Germinal center (tissue), 1 donor: ENCODE measurements around the gene XIAP.
"Not testable (repeated sequence)": the region's sequence is repeated elsewhere in the genome, so short reads cannot be mapped to it uniquely, and the experiment has no call there.

Experiments
- DNase-seq: peaks from one replicate; pipeline ENCODE4 v3.0.0; 2012; ENCODE audit warnings: mixed read lengths, low spot score

XIAP gene

DNA sequence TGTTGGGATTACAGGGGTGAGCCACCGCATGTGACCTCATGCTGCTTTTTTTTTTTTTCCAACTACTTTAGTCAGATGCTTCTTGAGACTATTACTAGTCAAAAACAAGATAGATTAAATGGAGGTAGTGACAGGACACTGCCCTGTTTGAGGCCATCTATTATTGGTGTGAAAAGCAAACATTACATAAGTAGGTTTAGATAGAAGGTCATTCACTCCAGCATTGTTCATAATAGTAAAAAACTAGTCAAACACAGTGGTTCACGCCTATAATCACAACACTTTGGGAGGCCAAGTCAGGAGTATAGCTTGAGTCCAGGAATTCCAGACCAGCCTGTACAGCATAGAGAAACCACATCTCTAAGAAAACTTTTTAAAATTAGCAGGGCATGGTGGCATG, 16.3 kb downstream of the XIAP start:
- DNase-seq: no peak

DNA sequence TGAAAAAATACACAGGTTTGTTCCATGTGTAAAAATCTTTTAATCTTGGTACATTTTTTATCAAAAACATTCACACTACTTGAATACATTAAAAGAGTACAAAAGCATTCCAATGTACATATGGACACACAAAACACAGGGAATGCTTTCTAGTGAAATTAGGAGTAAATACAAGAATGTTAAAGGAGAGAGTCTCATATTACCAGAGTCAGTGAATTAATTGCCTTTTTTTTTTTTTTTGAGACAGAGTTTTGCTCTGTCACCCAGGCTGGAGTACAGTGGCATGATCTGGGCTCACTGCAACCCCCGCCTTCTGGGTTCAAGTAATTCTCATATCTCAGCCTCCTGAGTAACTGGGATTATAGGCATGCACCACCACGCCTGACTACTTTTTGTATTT, 17.0 kb downstream of the XIAP start:
- no peak for DNase-seq

DNA sequence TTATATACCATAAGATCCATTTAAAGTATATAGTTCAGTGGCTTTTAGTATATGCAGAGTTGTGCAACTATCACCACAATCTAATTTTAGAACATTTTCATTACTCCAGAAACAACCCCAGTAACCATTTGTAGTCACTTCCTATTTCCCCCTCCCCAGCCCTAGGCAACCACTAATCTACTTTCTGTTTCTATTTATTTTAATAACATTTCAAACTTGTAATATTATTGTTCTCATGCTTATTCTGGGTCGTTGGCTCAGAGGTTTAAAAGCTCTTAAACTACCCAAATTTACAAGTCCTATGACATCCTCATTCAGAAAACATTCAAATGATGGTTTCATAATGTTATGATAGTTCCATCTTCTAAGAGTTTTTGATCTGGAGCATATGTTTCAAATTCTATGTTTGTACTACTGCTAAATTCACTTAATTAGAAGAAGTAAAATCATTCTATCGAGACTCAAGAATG, 18.4 kb downstream of the XIAP start:
- peak; percentile 12 for DNase-seq

DNA sequence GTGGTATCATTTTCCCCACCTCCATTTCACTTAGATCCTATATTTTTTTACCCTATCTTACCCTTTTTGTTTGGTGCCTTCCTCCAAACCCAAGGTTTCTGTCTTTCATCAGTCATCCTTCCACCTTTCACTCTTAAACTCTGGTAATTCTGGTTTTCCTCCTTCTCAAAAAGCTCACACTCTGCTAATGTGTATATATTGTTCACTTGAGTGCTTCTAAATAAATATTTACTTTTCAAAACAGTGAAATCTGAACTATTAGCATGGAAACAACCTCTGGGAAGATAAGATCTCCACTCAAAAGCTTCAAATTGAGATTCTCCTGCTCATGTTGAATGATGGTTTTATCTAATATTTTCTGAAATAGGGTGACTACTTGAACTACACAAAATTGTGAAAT, 21.5 kb downstream of the XIAP start:
- no peak for DNase-seq

DNA sequence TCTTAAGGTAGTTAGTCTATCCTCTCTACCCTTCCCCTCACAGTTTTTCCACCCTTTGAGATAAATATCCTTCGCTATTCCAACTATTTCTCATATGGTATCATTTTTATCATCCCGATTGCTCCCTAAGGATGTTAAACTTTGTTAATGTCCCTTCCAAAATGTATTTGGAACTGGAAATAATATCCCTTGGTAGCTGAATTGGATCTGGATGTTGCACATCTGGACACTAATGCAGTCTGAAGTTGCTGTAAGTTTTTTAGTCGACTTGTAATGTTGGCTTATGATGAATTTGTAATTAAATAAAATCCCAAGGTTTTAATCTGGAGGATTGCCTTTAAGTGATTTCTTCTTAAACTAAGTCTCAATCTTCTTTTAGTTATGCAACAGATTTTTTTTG, 22.5 kb downstream of the XIAP start:
- DNase-seq: no peak

DNA sequence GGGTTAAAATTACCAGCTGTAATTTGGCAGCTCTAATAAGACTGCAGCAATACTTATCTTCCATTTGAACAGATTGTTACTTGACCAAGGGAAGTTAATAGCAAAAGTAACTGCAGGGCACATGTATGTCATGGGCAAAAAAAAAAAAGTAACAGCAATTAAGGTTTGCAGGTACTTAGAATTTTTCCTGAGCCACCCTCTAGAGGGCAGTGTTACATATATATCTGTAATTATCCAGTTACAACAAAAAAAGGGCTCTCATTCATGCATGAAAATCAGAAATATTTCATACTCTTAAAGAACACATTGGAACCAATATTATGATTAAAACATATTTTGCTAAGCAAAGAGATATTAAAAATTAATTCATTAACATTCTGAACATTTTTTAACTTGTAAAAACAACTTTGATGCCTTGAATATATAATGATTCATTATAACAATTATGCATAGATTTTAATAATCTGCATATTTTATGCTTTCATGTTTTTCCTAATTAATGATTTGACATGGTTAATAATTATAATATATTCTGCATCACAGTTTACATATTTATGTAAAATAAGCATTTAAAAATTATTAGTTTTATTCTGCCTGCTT, 25.1 kb downstream of the XIAP start:
- DNase-seq: peak; percentile 44

DNA sequence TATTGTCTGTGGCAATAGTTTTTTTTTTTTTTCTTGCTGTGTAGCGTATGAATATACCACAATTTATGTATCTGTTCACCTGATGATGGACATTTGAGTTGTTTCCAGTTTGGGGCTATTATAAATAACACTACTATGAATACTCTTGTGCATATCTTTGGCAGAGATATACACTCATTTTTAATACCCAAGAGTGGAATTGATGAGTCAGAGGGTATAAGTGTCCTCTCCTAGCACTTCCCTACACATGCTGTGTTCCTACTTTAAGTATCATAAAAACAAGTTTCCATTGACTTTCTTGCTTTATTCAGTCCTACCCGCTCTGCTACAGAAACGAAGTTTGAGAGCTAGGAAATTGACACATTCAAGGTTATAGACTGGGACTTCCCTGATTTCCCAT, 39.8 kb downstream of the XIAP start:
- DNase-seq: no peak

DNA sequence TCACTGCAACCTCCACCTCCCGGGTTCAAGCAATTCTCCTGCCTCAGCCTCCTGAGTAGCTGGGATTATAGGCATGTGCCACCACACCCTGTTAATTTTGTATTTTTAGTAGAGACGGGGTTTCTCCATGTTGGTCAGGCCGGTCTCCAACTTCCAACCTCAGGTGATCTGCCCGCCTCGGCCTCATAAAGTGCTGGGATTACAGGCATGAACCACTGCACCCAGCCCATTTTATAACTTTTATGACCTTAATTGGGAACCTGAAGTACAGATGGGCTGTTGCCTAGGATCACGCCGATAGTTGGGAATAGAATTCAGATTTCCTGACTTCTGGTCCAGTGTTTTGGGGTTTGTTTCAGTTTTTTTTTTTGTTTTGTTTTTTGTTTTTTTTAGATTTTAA, 43.4 kb downstream of the XIAP start:
- DNase-seq: not testable (repeated sequence)

DNA sequence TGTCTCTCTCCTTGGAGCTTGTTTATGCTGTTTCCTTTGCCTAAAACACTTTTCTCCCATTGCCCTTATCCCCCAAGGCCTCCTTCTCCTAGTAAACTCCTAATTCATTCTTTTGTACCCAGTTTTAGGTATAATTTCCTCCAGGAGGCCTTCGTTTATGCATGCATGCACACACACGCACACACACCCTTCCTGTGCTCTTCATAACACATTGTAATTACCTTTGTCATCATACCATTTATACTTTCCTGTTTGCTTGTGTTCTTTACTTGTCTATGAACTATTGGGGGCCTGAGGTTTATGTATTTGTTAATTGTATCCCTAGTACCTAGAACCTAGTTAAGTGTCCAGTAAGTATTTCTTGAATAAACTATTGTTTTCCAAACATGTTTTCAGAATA, 45.5 kb downstream of the XIAP start:
- DNase-seq: no peak

DNA sequence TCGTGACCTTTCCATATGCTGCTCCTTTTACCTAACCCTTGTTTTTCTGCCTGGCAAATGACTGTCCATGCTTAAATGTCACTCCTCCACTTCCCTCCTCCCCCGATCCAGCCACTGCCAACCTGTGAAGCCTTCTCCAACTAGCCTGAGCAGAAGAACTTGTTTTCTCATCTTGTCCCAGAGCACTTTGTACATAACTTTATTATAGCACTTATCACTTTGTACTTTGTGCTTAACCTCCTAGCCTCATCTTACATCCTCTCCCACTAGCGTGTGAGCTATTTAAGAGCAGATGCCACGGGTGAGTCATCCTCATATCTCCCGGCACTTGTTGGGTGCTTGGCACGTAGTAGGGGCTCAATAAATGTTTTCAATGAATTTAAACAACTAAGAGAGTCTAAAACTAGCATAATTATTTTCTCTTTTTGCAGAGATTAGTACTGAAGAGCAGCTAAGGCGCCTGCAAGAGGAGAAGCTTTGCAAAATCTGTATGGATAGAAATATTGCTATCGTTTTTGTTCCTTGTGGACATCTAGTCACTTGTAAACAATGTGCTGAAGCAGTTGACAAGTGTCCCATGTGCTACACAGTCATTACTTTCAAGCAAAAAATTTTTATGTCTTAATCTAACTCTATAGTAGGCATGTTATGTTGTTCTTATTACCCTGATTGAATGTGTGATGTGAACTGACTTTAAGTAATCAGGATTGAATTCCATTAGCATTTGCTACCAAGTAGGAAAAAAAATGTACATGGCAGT, 46.9 kb downstream of the XIAP start:
- no peak for DNase-seq

DNA sequence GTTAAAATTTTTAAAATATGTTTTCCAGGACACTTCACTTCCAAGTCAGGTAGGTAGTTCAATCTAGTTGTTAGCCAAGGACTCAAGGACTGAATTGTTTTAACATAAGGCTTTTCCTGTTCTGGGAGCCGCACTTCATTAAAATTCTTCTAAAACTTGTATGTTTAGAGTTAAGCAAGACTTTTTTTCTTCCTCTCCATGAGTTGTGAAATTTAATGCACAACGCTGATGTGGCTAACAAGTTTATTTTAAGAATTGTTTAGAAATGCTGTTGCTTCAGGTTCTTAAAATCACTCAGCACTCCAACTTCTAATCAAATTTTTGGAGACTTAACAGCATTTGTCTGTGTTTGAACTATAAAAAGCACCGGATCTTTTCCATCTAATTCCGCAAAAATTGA, 49.7 kb downstream of the XIAP start:
- no peak for DNase-seq

DNA sequence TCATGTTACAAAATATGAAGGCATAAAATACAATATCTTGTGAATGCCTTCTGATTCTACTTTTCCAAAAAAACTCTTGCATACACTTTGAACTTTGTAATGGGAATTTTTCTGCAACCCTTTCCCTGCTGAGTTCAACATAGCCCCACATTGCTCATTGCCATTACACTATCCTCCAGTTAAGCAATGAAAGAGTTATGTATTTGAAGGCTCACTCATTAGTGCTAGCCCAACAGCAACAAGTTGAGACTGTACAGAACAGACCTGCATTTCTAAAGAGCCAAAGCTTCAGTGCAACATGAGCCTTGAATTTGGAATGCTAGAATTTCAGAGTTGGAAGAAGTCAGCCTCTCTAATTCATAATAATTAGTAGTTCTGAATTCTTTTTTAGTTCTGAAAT, 57.2 kb downstream of the XIAP start:
- DNase-seq: no peak

DNA sequence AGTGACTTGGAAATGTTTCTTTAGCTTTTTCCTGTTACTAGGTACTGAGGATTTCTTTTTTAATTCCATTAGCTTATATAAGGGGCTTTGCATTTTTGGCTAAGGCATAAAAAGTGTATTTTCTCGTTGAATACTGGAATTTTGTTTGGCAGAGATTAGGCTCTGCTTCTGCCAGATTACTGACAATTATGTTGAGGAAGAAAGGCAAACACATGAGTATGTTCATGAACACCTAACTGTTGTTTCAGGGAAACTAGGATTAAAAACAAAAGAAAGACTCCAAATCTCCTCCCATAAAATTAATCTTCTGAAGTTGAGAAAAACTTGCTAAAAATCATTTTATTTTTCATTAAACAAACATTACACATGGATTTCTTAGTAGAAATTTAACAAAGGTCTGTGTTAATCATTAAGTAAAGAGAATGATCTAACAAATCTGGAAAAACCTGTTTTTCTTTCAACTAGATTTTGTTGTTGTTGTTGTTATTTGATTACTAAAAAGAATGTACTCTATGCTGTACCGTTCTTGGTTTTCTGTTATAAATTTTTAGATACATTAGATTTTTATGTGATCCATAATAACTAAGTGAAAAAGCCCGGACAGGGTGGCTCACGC, 58.4 kb downstream of the XIAP start:
- no peak for DNase-seq

DNA sequence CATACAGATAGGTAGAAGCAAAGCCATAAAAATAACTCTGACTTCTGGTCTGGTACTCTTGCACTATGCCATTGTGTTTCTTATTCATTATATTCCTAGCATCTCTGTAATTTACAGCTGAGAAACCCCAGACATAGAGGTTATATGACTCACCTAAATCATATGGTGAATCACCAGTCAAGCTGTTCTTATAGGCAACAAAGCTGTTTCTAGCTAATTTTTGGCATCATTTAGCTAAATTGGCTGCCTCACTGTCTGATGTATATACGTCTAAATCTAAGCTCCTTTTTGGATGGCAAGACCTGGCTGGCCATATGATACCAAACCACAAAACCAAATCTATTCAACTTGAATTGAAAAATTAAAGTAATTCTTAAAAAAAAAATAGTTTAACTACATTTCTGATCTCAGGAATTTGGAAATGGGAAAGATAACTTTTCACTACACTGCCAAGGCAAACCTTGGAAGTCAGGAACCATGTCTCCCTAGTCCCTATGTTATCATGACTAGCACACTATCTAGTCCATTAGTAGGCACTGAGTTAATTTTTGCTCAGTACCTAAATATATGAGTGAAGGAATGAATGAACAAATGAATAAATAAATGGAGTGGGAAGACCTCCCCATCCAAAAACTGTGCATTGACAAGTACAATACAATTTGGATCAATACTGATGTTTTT, 60.4 kb downstream of the XIAP start:
- no peak for DNase-seq

DNA sequence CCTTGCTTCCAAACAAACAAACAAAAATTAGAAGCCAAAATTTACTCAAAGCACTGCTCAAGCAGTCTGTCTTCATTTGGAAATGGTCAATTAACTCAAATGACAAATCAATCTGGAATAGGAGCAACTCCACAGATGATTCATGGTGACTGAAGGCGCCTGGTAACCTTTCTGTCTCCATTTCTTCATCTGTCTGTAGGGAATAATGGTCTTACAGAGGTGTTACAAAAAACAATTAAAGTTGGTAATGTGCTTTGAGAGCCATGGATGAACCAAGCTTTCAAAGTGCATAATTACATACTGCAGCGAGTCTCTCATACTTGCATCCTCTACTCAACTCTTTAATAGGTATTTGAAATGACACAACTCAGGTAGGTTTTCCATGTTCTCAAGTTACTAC, 63.4 kb downstream of the XIAP start:
- no peak for DNase-seq

DNA sequence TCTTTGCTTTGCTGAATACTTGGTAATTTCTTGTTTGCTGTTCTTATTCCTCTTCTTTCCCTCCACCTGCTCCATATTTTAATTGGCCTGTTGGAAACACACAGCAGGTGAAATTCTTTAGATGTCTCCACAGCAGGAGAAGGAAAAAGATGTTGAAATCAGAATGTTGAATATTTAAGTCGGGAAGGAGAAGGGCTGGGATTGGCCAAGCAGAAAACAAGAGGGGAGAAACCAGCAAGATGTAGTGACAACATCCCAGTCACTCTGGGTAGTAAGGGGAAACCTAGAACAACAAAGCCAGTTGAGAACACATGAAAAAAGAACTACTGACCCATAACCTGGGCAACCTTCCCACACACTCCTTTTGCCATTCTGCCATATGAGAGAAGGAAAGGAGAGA, 64.3 kb downstream of the XIAP start:
- no peak for DNase-seq

DNA sequence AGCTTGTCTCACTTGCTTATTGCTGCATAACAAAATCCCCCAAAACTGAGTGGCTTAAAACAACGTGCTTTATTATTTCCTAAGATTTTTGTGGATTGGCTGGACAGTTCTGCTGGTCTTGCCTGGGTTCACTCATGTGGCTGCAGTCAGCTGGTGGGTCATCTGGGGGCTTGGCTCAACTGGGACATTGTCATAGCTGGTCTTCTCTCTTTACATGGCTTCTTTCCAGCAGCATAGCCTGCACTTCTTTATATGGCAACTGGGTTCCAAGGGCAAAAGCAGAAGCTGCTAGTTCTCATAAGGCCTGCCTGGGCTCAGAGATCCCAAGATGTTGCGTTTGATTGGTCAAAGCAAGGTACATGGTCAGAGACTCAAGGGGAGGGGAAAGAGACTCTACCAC, 68.0 kb downstream of the XIAP start:
- DNase-seq: no peak

DNA sequence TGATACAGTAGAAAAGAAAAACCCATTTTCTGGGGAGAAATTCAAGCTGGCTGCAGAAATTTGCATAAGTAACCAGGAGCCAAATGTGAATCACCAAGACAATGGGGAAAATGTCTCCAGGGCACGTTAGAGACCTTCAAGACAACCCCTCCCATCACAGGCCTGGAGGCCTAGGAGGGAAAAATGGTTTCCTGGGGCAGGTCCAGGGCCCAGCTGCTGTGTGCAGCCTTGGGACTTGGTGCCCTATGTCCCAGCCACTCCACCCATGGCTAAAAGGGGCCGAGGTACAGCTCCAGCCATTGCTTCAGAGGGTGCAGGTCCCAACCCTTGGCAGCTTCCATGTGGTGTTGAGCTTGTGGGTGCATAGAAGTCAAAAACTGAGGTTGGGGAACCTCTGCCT, 72.2 kb downstream of the XIAP start:
- not testable (repeated sequence) for DNase-seq

DNA sequence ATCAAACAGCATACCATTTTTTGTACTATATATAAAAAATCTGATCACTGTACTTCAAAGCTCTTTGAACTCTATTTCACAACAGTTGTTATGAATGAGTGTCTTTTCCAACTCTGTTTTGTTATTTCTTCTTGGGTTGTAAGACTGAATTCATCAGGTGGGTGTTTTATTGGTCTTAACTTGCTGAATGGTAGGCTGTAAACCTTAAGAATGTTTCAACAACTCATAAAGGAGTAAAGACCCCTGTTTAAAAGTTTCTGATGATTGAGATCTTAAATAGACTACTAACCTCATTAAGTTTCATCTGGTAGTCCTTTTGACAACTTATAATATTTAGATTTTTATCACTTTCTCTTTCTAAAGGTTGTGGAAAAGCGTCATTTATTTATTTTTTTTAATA, 83.2 kb downstream of the XIAP start:
- DNase-seq: no peak

DNA sequence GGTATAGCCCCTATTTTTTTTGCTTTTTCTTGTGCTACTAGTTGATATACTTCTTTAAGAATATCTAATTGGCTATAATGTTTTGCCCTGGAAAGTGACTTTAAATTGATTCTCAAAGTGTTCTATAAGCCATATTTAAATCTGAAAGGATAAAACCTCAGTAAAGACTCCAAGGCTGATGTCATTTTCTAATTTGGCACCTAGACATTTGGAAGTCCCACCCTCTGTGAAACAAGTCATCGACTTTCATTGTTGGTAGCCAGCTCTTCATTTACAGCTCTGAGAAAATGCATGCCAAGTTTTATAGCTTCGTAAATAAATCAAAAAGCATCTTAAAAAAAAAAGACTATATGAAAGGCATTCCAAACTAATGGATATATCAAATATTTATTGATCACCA, 83.6 kb downstream of the XIAP start:
- no peak for DNase-seq

DNA sequence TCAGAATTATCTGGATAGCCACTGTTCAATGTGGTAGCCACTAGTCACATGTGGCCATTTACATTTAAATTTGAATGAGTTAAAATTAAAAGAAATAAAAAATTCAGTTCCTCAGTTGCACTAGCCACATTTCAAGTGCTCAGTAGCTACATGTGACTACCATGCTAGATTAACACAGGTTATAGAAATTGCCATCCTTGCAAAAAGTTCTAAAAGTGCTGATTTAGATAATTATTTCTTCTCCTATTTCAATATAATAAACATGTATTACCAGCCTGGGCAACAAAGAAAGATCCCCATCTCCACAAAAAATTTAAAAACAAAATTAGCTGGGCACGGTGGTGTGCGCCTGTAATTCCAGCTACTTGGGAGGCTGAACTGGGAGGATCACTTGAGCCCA, 90.0 kb downstream of the XIAP start:
- DNase-seq: no peak

DNA sequence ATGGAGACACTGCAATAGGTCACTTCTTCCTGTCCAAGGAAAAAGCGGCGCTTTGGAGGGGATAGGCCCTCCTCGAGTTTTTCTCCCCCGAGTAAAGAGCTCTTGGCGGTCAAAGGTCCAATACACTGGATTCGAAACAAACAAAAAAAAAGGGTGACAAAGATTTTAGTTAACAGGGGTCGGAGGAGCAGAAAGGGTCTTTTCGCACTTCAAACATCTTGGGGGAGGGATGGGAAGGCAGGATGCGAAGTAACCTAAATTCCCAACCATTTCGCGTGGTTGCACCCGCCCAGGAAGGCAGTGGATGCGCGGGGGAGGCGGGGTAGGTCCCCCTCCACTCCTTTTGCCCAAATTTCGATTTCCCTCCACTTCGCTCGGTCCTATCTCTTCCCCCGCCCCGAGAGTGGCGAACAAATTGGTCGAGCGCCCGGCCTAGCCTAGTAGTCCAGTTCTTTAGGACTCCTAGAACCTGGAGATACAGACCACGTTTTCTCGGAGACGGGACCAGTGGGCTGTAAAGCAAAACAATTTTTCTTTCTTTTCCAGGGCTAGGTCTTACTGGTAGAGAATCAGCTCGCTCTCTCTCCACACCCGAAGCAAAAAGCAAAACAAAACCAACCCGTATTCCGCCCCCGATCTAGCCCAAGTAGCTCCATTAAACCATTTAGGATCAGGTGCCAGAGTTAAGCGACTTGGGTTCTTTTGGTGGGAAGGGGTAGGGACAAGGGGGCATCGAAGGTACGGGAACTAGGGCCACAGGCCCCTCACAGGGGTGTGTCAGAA, 99.6 kb downstream of the XIAP start:
- peak; percentile 15 for DNase-seq
